WERI-Rb-1 (cell line): ENCODE data around the gene CLMP.

ENCODE experiments used
- DNase-seq: peaks from one replicate; pipeline ENCODE4 v3.0.0-alpha.2; 2020
- H3K27ac ChIP-seq: fragments of 250-450 bp; sonication (Bioruptor Pico); 2 replicates; pipeline ENCODE4 v1.5.1; 2020; ENCODE audit warnings: mild to moderate bottlenecking, moderate library complexity
- H3K27me3 ChIP-seq: fragments of 250-450 bp; sonication (Bioruptor Pico); 2 replicates; pipeline ENCODE4 v1.5.1; 2021; ENCODE audit warnings: mild to moderate bottlenecking, low read depth, moderate library complexity; ENCODE audit not compliant: insufficient read depth, severe bottlenecking
- H3K36me3 ChIP-seq: fragments of 250-450 bp; sonication (Bioruptor Pico); 2 replicates; pipeline ENCODE4 v1.5.1; 2020; ENCODE audit warnings: mild to moderate bottlenecking, moderate library complexity
- H3K4me3 ChIP-seq: 2 replicates; pipeline ENCODE4 v1.5.1; 2011; ENCODE audit warnings: low read depth, mild to moderate bottlenecking, control low read depth, low read length
- H3K9me3 ChIP-seq: fragments of 250-450 bp; sonication (Bioruptor Pico); 2 replicates; pipeline ENCODE4 v1.5.1; 2021; ENCODE audit warnings: mild to moderate bottlenecking, moderate library complexity; ENCODE audit not compliant: severe bottlenecking
- TF ChIP-seq, protein P1 (sequence below): IDR thresholded peaks from 2 replicates; pipeline ENCODE4 v1.5.1; 2011; ENCODE audit warnings: low read depth, mild to moderate bottlenecking, control low read depth, inconsistent platforms, low read length

Gene CLMP

DNA sequence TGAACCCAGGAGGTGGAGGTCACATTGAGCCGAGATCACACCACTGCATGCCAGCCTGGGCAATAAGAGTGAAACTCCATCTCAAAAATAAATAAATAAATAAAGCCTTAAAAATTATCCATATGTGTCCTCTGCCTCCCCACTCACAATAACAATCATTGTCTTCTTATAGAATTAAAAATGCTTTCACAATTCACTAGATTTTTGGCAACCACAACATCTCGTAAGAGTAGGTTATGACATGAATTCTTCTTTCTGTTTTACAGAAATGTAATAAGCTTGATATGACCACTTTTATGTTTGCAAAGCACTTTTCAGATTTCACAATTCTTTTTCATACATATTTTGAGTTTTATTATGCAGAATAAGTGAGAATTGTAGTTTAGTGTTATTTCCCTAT, 78.6 kb downstream of the CLMP start:
- DNase-seq: no peak
- Histone ChIP-seq H3K27ac (no peak overlapping the region), H3K9me3 (peaks cover 5% of the 10 kb centered on the region), H3K27me3 (no peaks in the 10 kb centered on the region), H3K4me3 (no peak overlapping the region), H3K36me3 (no peaks in the 10 kb centered on the region)
- TF ChIP-seq, protein P1, sequence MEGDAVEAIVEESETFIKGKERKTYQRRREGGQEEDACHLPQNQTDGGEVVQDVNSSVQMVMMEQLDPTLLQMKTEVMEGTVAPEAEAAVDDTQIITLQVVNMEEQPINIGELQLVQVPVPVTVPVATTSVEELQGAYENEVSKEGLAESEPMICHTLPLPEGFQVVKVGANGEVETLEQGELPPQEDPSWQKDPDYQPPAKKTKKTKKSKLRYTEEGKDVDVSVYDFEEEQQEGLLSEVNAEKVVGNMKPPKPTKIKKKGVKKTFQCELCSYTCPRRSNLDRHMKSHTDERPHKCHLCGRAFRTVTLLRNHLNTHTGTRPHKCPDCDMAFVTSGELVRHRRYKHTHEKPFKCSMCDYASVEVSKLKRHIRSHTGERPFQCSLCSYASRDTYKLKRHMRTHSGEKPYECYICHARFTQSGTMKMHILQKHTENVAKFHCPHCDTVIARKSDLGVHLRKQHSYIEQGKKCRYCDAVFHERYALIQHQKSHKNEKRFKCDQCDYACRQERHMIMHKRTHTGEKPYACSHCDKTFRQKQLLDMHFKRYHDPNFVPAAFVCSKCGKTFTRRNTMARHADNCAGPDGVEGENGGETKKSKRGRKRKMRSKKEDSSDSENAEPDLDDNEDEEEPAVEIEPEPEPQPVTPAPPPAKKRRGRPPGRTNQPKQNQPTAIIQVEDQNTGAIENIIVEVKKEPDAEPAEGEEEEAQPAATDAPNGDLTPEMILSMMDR: no peak

DNA sequence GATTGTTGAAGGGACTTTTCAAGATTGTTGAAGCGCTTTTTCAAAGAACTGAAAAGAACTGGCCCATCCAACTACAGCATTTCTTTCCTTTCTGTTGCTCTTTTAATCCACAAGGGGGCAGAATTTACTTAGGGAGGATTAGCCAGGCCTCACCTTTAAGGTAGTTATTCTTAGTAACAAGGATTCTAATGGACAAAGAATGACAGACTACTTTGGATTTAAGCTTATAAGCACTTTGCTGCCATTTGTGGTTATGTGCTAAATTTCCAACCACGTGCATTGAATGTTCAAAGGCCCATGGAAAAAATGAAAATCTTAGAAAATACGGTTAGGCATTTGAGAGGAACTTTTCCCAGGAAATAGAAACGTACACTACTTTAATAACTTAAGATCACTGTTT, 83.6 kb downstream of the CLMP start:
- no peaks in the 10 kb centered on the region for H3K27me3 ChIP-seq
- peaks cover 5% of the 10 kb centered on the region for H3K9me3 ChIP-seq
- H3K27ac ChIP-seq: no peak overlapping the region
- no peak overlapping the region for H3K4me3 ChIP-seq
- no peaks in the 10 kb centered on the region for H3K36me3 ChIP-seq
- DNase-seq: no peak
- TF ChIP-seq, protein P1: peak; percentile 44

DNA sequence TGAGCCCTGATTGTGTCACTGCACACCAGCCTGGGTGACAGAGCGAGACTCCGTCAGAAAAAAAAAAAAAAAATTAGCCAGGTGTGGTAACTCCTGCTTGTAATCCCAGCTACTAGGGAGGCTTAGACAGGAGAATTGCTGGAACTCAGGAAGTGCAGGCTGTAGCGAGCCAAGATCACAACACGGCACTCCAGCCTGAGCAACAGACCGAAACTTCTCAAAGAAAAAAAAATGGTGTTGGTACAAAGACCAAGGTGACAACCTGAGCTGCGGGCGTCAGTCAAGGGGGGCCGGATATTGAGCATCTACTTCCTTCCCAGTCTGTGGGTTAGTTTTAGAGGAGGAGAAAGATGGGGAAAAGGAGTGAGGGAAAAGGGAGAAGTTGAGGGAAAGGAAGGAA, 84.7 kb downstream of the CLMP start:
- Histone ChIP-seq H3K36me3 (no peaks in the 10 kb centered on the region), H3K4me3 (no peak overlapping the region), H3K27ac (no peak overlapping the region), H3K9me3 (no peaks in the 10 kb centered on the region), H3K27me3 (no peaks in the 10 kb centered on the region)
- no peak for DNase-seq
- TF ChIP-seq, protein P1: no peak

DNA sequence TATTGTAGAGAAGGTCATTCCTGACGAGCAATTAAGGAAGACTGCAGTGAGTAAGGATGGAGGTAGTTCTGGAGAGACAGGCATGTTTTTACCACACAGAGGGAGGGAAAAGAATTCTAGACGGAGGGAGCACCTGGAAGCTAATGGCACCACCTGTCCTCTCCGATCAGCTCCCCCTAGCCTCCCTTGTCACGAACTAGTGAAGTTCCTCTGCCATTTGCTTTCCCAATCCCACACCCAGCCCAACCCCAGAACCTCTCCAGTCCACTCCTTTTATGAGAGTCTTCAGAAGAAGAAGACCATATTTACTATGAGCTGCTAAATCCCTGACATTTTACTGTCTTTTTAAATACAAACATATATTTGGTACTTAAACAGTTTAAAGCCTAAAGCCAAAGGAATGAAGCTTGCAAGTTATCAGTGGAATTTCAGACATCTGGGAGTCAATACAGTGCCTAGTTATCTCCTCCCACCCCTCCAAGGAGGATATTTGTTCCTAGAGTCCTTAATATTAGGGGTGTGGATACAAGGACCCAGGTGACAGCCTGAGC, 87.0 kb downstream of the CLMP start:
- DNase-seq: no peak
- no peak overlapping the region for H3K27ac ChIP-seq
- H3K9me3 ChIP-seq: no peaks in the 10 kb centered on the region
- H3K4me3 ChIP-seq: no peak overlapping the region
- TF ChIP-seq, protein P1: no peak
- no peaks in the 10 kb centered on the region for H3K36me3 ChIP-seq
- no peaks in the 10 kb centered on the region for H3K27me3 ChIP-seq

DNA sequence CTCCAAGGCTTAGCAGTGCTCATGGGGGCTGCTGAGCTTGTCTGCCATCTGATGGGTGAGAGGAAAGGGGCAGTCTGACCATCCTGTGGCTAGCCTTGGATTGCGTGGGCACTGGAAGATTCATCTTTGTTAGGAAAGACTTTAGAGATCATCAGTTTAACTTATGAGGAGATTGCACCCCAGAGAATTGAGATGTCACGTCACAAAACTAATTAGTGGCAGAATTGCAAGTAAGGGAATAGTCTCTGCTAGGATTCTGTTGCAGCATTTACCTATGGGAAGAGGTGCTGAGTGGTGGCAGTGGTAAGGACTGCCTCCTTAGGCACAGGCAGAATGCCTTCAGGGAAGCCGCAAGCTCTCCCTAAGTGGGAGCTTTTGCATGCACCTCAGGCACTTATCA, 90.4 kb downstream of the CLMP start:
- Histone ChIP-seq H3K36me3 (no peaks in the 10 kb centered on the region), H3K9me3 (no peaks in the 10 kb centered on the region), H3K4me3 (no peak overlapping the region), H3K27me3 (no peaks in the 10 kb centered on the region), H3K27ac (no peak overlapping the region)
- no peak for DNase-seq
- TF ChIP-seq, protein P1: no peak

DNA sequence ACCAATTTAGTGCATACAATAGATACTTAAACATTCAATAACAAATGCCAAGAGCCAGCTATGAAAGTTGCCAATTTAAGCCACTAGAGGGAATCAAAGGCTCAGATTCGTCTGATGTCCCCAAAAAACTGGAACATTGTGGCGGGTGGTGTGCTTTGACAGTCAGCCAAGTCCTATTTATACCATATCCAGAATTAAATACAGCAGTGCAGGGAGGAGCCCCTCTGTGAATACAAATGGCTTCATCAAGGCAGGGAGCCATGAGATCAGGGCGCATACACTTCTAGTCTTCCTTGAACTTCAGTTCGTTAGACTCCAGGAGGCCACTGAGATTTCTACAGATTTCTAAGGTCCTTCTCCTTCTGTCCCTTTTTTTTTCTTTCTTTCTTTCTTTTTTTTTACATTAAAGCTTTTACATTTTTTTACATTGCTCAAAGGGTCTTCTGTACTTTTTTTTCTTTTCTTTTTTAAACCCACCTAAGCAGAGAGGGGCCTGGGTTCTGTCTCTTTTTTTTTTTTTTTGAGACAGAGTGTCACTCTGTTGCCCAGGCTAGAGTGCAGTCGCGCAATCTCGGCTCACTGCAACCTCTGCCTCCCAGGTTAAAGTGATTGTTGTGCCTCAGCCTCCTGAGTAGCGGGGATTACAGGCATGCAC, 91.6 kb downstream of the CLMP start:
- peak; percentile 36 for DNase-seq
- TF ChIP-seq, protein P1: peak; percentile 55
- H3K9me3 ChIP-seq: no peaks in the 10 kb centered on the region
- no peak overlapping the region for H3K4me3 ChIP-seq
- H3K27ac ChIP-seq: no peak overlapping the region
- H3K27me3 ChIP-seq: no peaks in the 10 kb centered on the region
- no peaks in the 10 kb centered on the region for H3K36me3 ChIP-seq
